GM23338 (cell line): ENCODE measurements around the gene CPTP. TPM values are rescaled to one million over a fixed set of nuclear protein-coding genes. Genes with fewer than 3 reads are reported as not detected.

Experiments used
- ATAC-seq: fragments of 200-7000 bp; cut with Tn5 transposase; 3 replicates; pipeline ENCODE4 v1.9.1; 2020
- DNase-seq: peaks from one replicate; pipeline ENCODE4 v3.0.0-alpha.2; 2015; ENCODE audit warnings: low spot score
- H2AFZ ChIP-seq: fragments of 200-600 bp; sonication (generic); 2 replicates; pipeline ENCODE4 v1.8.0; 2016; ENCODE audit warnings: antibody characterized with exemption, mild to moderate bottlenecking, moderate library complexity
- H3F3A ChIP-seq: fragments of 200-600 bp; sonication (generic); replicated peaks from 2 replicates; pipeline ENCODE4 v1.8.0; 2017; ENCODE audit warnings: antibody characterized with exemption, mixed run types, low read depth
- H3K27ac ChIP-seq: fragments of 200-600 bp; sonication (generic); 2 replicates; pipeline ENCODE4 v1.6.1; 2016; ENCODE audit warnings: low read depth
- H3K27me3 ChIP-seq: fragments of 200-600 bp; sonication (generic); 2 replicates; pipeline ENCODE4 v1.8.0; 2016; ENCODE audit warnings: mild to moderate bottlenecking, mixed run types, moderate library complexity; ENCODE audit not compliant: insufficient read depth
- H3K36me3 ChIP-seq: fragments of 200-600 bp; sonication (generic); 2 replicates; pipeline ENCODE4 v1.8.0; 2016; ENCODE audit warnings: mild to moderate bottlenecking; ENCODE audit not compliant: insufficient read depth
- H3K4me1 ChIP-seq: fragments of 200-600 bp; sonication (generic); 2 replicates; pipeline ENCODE4 v1.8.0; 2016; ENCODE audit warnings: mild to moderate bottlenecking, moderate library complexity; ENCODE audit not compliant: insufficient read depth
- H3K4me2 ChIP-seq: fragments of 200-600 bp; sonication (generic); 2 replicates; pipeline ENCODE4 v1.7.1; 2017; ENCODE audit warnings: mixed run types
- H3K4me3 ChIP-seq: fragments of 200-600 bp; sonication (generic); 2 replicates; pipeline ENCODE4 v1.6.1; 2016; ENCODE audit warnings: mixed run types
- H3K79me2 ChIP-seq: fragments of 200-600 bp; sonication (generic); replicated peaks from 2 replicates; pipeline ENCODE4 v1.8.0; 2017; ENCODE audit warnings: mild to moderate bottlenecking; ENCODE audit not compliant: insufficient read depth
- H3K9me2 ChIP-seq: fragments of 200-600 bp; sonication (generic); 2 replicates; pipeline ENCODE4 v1.8.0; 2017; ENCODE audit not compliant: insufficient read depth
- H4K20me1 ChIP-seq: fragments of 200-600 bp; sonication (generic); replicated peaks from 2 replicates; pipeline ENCODE4 v1.8.0; 2017; ENCODE audit warnings: mild to moderate bottlenecking; ENCODE audit not compliant: insufficient read depth
- H3K27ac Mint-ChIP-seq: 2 replicates; pipeline ENCODE4 v1.8.0; 2020; ENCODE audit warnings: inconsistent platforms, mild to moderate bottlenecking, moderate library complexity, mixed read lengths
- H3K27me3 Mint-ChIP-seq: 3 replicates; pipeline ENCODE4 v1.8.0; 2022; ENCODE audit warnings: low read depth, mild to moderate bottlenecking, moderate library complexity, mixed read lengths, inconsistent platforms; ENCODE audit not compliant: insufficient read depth, poor library complexity
- H3K36me3 Mint-ChIP-seq: 3 replicates; pipeline ENCODE4 v1.8.0; 2021; ENCODE audit warnings: low read depth, mild to moderate bottlenecking, inconsistent platforms, moderate library complexity, mixed read lengths
- H3K4me1 Mint-ChIP-seq: 3 replicates; pipeline ENCODE4 v1.8.0; 2020; ENCODE audit warnings: mild to moderate bottlenecking, inconsistent platforms, mixed read lengths
- H3K4me3 Mint-ChIP-seq: 3 replicates; pipeline ENCODE4 v1.8.0; 2021; ENCODE audit warnings: moderate library complexity, mild to moderate bottlenecking, inconsistent platforms, mixed read lengths
- H3K9me3 Mint-ChIP-seq: 3 replicates; pipeline ENCODE4 v1.8.0; 2020; ENCODE audit warnings: moderate library complexity, mild to moderate bottlenecking, inconsistent platforms, mixed read lengths
- CREB1 ChIP-seq: fragments of 250-450 bp; sonication (Bioruptor Pico); IDR thresholded peaks from 2 replicates; pipeline ENCODE4 v1.5.0; 2020; ENCODE audit warnings: low read depth, mild to moderate bottlenecking, moderate library complexity
- CTCF ChIP-seq, 2 experiments: fragments of 200-600 bp in 1 of 2; sonication (generic) in 1 of 2; conservative IDR thresholded peaks; 2 replicates each; pipeline versions ENCODE4 v1.5.1 to v1.6.1; 2016 to 2017; ENCODE audit warnings: antibody characterized with exemption in 2 of 2, low read depth in 2 of 2, mild to moderate bottlenecking in 2 of 2, moderate library complexity in 1 of 2
- ETS1 ChIP-seq: IDR thresholded peaks from 2 replicates; pipeline ENCODE4 v1.6.1; 2016; ENCODE audit warnings: antibody characterized with exemption
- EZH2 ChIP-seq: fragments of 200-600 bp; sonication (generic); IDR thresholded peaks from one replicate; pipeline ENCODE4 v1.8.0; 2017; ENCODE audit warnings: antibody characterized with exemption, mild to moderate bottlenecking, low read depth; ENCODE audit not compliant: unreplicated experiment
- EZH2phosphoT487 ChIP-seq: fragments of 200-600 bp; sonication (generic); IDR thresholded peaks from one replicate; pipeline ENCODE4 v1.8.1; 2018; ENCODE audit warnings: antibody characterized with exemption; ENCODE audit not compliant: unreplicated experiment
- JUNB ChIP-seq: IDR thresholded peaks from one replicate; pipeline ENCODE4 v1.6.1; 2016; ENCODE audit warnings: antibody characterized with exemption; ENCODE audit not compliant: unreplicated experiment
- REST ChIP-seq: IDR thresholded peaks from one replicate; pipeline ENCODE4 v1.6.1; 2018; ENCODE audit warnings: antibody characterized with exemption; ENCODE audit not compliant: unreplicated experiment
- STAT1 ChIP-seq: IDR thresholded peaks from one replicate; pipeline ENCODE4 v1.6.1; 2016; ENCODE audit warnings: antibody characterized with exemption; ENCODE audit not compliant: unreplicated experiment
- ZNF114 ChIP-seq: fragments of 250-450 bp; sonication (Bioruptor Pico); IDR thresholded peaks from 2 replicates; pipeline ENCODE4 v1.5.0; 2020; ENCODE audit warnings: mild to moderate bottlenecking, moderate library complexity
- ZNF331 ChIP-seq: fragments of 250-450 bp; sonication (Bioruptor Pico); IDR thresholded peaks from 2 replicates; pipeline ENCODE4 v1.5.0; 2020; ENCODE audit warnings: low read depth, mild to moderate bottlenecking, moderate library complexity
- ZNF462 ChIP-seq: fragments of 250-450 bp; sonication (Bioruptor Pico); IDR thresholded peaks from 2 replicates; pipeline ENCODE4 v1.5.0; 2020; ENCODE audit warnings: mild to moderate bottlenecking, moderate library complexity
- polyA plus RNA-seq: library from polyadenylated mRNA; unstranded; fragments of >200 nt; fragmentation: Nextera tagmentation; extraction: Ambion mirVana; gene quantifications from 2 replicates; pipeline ENCODE4 v1.2.1, GENCODE V29; 2016
- total RNA-seq: library from RNA; depleted of rRNA; stranded (reverse); fragments of >200 nt; shearing (Covaris generic); gene quantifications from 2 replicates; pipeline ENCODE4 v1.2.3, GENCODE V29; 2014

CPTP gene
- total and polyA plus RNA-seq, 2 experiments from 2014 or later = 8.1 to 13.5 TPM

GRCh38 chr1:1313500-1314236 lies 10.9 kb upstream of the CPTP start:
- Histone ChIP-seq H3K27ac (no peak overlapping the region), H4K20me1 (peaks cover 23% of the 10 kb centered on the region), H3K4me3 (no peak overlapping the region), H3K36me3 (peaks cover 8% of the 10 kb centered on the region; the same call in 1 of the 2 replicates), H3K4me1 (peaks cover 7% of the 10 kb centered on the region; the same call in 1 of the 2 replicates), H2AFZ (no peak overlapping the region), H3K79me2 (peaks cover 28% of the 10 kb centered on the region), H3K9me2 (no peaks in the 10 kb centered on the region), H3F3A (peaks cover 22% of the 10 kb centered on the region), H3K27me3 (no peaks in the 10 kb centered on the region), H3K4me2 (no peak overlapping the region)
- Mint-ChIP-seq H3K4me3 (no peak overlapping the region; the same call in 2 of the 3 replicates), H3K27me3 (peaks cover 24% of the 10 kb centered on the region), H3K4me1 (peaks cover 18% of the 10 kb centered on the region), H3K27ac (no peak overlapping the region), H3K9me3 (no peaks in the 10 kb centered on the region; the same call in 2 of the 3 replicates), H3K36me3 (peaks cover 51% of the 10 kb centered on the region)
- DNase-seq (no peak), ATAC-seq (no peak)
- no peak for TF ChIP-seq STAT1
- no peak for TF ChIP-seq ZNF114 (CRISPR knock-in tag)
- TF ChIP-seq CREB1 (CRISPR knock-in tag) = no peak
- TF ChIP-seq REST = no peak
- TF ChIP-seq ZNF462 (CRISPR knock-in tag) = no peak
- TF ChIP-seq ETS1 = no peak
- TF ChIP-seq CTCF (conservative IDR thresholded peaks at IDR 0.05; ENCODE audit: low read depth in 2 of 2) = no peak
- TF ChIP-seq EZH2 = no peak
- no peak for TF ChIP-seq ZNF331 (CRISPR knock-in tag)
- no peak for TF ChIP-seq EZH2phosphoT487
- TF ChIP-seq JUNB = no peak
